CD1c-positive myeloid dendritic cell (primary cell): ENCODE results near the gene SOX9.
"Not testable (repeated sequence)": the region's sequence is repeated elsewhere in the genome, so short reads cannot be mapped to it uniquely, and the experiment has no call there.

ENCODE experiments used
- DNase-seq: peaks from one replicate; pipeline ENCODE4 v3.0.0-alpha.2; 2016; ENCODE audit errors: extremely low spot score

Gene SOX9

DNA sequence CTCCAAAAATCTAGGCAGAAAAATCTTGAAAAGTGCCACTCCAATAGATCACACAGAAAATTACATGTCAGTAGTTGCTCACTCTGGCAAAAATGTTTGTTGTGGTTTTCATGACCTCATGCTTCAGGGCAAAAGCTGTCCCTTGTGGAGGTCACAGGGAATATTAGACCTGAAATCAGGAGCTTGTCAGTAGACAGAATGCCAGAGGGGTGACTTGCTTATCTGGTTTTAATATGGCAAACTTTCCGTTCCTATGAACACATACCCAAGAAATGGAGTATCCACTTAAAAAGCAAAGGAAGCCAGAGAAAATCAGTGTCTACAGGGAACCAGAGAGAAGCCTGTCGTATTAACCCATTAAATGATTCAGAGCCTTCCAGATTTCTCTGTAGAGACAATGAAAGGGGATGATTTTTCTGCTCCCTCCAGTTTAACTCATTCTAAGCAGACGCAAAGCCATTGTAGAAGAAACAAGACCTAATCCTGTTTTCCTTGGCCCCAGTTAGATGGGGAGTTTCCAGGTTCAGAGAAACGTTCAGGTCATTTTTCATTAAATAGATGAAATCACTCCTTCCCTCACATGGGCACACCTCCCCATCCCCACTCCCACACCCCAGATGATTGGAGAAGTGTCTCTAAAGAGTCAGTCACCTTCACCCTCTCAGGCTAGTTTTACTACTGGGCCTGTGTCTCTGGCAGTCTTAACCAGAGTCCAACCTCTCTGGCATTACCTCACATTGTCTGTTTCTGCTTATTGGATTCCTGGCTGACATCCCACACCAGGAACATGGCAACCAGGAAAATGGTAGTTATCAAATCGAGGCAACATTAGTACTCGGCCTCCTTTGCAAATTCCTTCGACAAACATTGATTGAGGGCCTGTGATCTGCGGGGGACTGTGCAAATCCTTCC is 6.0 kb downstream of the SOX9 start:
- DNase-seq, result no peak

DNA sequence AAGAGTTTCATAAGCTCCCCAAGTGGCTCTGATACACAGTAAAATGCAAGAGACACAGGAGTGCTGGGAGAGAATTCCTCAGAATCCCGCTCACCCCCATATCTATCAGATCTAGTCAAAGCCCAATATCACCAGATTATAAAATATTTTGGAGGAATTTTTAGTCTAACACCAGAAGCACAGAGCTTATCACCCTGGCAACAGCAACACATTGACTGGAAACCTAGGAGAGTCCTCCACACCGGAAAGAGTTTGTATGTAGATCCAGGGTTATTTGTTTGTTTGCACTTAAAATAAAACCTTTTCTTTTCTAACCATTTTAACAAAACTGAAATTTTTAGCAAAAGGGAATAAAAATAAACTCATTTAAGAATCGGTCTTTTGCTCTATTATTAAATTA is 7.2 kb downstream of the SOX9 start:
- DNase-seq, result no peak

DNA sequence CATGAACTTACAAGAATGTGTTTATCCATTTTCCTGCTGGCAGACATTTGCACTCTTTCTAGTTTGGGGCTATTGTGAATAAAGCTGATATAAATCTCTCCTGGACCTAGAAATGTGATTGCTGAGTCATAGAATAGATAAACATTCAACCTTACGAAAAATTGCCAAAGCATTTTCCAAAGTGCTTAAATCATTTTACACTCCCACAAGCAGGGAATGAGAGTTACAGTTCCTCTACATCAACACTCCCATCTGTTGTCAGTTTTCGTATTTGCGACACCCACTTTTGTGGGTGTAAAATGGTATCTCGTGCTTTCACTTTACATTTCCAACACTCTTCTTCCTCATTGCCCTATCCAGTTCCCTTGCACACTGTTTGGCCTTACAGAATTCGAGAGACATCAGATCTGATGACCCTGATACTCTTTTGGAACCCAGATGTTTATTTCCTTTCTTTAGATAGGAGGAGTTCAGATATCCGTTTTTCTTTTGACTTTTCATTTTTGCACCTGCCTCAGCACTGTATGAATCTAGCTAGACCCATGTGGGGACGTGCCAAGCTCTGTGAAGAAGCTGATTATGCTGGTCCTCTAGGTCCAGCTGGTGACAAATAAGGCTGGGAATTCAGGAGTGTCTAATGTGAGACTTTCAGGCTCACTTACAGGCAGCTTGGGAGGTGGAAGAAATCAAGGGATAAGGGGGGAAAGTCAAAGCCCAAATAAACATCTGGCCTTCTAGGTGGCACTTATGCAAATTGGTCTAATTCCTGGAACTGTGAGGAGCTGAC is 14.0 kb downstream of the SOX9 start:
- no peak for DNase-seq

DNA sequence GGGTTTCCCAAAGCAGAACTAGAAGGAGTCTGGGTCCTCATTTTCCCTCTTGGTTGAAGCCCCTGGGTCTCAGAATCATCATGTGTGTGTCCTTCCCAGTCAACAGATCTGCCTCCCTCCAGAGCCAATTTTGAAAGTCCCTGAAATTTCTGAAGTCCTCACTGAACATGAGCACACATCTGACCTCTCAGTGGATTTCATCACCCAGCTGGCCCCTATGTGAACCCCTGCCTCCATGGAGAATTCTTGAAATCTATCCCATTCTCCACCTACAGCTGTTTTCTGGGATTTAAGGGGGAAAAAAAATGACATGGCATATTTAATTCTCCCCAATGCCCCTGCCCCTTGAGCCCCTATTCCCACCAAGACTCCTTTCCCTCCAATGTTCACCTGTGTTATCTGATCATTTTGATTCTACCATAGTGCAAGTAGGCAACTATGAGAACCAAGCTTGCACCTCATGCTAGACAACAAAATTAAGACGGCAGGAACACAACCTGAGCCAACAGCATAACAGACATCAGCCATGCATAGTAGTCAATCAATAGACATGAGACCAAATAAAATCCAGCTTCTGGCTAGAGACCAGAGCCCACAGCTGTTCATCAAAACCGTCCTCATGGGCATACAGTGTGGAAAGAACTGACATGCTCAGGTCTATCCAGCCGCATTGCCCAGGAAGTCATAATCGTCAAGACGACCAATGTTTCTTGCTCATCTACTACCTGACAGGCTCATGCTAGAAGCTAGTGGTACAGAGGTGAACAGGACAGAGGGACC is 14.9 kb downstream of the SOX9 start:
- no peak for DNase-seq

DNA sequence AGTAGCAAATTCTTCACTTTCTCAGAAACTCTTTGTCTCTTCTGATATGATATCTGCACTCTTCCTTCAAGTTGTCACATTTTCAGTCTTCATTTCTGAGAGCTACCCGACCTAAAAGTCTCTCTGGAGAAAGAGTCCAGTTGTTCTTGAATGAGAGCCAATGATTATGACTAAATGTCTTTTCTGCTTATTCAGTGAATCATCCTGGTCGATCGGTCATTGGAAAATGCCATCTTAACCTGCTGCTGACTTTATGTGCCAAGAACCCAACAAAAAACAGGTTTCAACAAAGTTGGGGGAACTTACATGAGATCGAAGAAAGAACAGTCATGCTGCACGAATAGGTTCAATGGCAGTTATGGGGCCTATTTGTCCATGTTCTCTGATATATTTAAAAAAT is 15.9 kb downstream of the SOX9 start:
- no peak for DNase-seq

DNA sequence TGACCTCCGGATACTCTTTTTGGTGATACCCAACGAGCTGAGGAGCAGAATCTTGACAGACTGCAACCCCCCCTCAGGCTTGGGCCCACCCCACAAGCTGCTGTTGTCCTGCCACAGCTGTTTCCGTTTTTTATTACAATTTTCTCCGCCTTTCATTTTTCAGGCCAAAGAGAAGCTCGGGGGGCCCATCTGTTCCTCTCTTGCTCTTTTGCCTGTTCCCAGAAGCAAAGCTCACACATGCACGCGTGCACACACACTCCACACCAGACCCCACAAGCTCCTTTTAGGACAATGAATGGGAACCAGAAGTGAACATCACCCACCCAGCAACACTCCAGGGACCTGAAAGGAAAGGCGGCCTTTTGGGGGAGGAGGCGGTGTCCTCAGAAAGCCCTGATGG is 16.3 kb downstream of the SOX9 start:
- DNase-seq, result no peak

DNA sequence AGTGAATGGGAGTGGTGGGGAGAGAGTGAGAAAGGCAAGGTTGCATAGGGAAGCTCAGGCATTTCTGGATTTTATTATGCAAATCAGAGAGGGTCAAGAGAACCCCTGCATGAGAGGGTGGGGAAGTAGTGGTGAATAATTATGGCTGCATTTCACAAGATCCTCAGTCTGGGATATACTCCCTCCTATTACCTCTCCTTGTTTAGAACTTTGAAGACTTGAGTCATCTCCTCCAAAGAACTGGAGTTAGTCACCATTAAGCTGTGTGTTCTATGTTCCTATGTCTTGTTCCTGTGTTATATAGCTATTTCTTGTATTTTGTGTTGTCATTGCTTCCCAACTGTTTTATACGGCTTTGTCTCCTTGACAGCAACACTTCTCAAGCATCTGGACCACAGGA is 18.4 kb downstream of the SOX9 start:
- no peak for DNase-seq

DNA sequence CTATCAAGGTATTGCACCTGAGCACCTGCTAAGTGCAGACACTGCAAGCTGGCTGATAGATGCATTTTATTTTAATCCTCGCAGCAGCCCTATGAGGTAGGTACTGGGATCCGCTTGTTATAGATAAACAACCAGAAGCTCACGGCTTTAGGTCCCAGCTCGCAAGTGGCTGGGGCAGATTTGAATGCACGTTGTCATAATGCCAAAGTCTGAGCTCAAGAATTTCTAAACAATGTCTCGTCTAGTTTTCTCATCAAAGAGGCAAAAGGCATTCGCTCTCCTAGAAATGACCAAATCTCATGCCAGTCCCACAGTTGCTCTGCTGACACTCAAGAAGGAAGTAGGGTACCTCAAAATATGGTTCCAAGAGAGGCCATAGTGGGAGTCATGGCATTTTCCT is 20.5 kb downstream of the SOX9 start:
- DNase-seq, result no peak

DNA sequence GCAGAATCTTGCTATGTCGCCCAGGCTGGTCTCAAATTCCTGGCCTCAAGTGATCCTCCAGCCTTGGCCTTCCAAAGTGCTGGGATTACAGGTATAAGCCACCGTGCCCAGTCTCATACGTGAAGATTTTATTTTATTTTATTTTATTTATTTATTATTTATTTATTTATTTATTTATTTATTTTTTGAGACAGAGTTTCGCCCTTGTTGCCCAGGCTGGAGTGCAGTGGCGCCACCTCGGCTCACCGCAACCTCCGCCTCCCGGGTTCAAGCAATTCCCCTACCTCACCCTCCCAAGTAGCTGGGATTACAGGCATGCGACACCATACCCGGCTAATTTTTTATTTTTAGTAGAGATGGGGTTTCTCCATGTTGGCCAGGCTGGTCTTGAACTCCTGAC is 21.3 kb downstream of the SOX9 start:
- not testable (repeated sequence) for DNase-seq

DNA sequence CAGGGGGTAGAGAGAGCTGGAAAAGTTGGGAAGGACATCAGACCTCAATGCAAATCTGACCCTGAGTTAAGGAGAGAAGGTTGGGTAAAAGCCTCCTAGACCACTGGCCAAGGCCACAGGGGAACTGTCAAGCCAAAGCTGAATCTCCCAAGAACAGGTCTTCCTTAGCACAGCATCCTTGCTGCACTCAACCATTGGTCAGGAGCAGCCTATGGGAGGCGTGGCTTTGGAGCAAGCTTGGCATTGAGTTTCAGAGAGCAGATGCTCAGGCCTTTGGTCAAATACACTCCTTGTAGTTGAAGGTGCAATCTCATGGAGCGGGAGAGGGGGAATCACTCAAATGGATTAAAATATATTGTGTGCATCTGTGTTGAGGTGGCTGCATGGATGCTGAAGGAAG is 21.8 kb downstream of the SOX9 start:
- DNase-seq, result no peak

DNA sequence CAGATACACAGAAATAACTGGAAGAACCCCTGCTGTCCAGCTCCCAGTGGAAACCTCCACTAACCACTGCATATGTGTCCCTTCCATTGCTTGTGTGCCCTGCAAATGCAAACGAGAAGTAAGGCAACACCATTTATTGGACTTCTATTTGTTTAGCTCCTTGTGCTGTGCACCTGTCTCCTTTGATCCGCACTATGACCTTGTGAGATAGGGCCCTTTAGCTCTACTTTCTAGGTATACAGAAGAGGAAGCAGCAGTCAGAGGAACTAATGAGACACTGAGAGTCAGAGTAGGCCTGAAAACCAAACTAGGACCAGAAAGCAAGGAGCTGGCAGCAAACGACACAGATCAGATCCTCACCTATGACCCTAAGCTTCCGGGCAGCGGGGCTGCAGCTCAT is 22.4 kb downstream of the SOX9 start:
- no peak for DNase-seq

DNA sequence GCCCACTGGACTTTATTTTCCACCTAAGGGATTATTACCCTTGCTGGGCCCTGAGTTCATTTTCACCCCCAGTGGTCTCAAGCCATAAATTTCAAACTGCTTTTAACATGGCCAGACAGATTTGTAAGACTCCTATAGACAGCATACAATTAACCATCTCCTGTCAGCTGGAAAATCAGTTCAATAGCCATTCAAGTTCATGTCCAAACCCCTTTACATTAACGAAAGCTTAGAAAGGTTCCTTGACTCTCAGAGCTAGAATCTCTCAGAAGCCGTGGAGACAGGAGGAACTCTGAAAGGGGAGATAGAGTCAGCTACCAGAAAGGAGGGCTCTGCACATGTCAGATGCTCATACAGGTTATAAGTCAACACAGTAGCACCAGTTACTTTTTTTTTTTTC is 23.3 kb downstream of the SOX9 start:
- no peak for DNase-seq

DNA sequence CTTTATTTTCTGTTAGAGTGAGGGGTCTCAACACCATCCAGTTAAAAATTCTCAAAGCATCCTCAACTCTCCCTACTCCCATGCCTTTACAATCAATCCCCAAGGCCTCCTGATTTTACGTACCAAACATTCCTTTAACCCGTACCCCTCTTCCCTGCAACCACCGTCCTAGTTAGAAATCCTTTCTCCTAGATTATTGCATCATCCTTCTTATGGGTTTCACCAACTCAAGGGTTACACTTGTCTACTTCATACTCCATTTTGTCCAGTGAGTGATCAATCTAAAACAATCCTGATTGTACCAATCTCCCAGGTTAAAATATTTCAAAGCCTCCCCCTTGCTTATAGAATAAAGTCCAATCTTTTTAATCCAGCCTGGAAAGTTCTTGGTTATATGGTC is 24.7 kb downstream of the SOX9 start:
- no peak for DNase-seq

DNA sequence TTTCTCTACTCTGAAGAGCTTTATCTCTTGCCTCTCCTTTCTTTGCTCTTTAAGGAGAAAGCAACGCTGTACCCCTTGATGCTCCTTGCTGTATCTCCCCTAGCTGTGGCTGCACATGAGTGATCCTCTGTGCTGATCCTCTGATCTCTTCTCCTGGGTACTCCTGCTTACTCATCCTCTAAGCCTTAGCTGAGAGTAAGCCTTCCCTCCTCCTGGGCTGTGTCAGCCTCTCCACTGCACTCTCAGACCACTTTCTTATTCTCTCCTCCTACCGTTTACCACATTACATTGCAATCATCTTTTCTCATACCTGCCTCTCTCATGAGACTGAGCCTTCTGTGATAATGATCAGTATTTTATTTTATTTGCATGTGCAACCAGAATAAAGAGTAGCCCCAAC is 25.1 kb downstream of the SOX9 start:
- DNase-seq, result no peak

DNA sequence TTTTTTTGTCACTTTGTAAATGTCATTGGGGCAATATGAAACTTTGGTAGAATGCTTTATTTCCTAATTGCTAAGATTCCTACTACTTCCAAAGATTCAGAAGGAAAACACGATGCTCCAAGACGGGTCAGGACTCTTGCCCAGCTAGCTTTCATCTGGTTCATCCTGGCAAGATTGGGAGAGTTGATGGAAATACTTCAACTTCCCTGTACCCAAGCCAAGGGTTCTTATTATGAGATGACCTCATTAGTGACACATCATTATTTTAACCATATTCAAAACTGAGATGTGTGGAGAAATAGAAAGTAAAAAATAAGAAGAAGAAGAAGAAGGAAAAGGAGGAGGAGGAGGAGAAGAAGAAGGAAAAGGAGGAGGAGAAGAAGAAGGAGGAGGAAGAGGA is 25.6 kb downstream of the SOX9 start:
- no peak for DNase-seq

DNA sequence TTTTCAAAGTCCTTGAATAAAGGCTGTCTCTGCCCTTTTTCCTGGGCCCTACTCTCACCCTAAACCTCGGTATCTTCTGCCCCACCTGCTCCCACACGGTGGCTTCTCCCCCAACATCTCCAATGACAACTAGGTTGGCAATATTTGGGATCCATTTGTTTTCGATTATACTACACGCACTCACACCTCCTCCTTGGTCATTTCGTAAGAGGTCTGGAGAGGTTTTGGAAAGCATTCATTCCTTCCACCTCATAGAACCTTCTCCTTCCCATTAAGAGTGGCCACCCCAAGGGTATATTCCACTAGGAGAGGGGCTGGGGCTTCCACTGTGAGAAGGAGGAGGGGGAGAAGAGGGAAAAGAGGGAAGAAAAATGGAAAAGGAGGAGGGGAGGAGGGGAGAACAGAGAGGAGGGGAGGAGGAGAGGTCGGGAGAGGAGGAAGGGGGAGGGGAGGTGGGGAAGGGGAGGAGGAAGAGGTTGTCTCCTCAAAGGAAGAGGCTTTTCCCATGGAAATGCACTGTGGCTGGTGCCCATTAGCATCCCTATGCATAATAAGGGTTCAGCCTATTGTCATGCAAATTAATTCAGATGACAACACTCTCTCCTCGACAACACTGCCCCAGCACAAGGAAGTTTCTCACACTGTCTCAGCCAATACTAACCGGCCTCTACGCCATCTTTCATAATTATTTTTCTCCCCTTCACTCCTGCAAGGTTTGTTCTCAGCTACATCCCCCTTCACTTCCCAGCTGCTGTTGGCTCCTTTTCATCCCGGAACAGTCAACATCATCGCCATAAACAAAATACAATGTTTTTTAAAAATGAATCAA is 30.0 kb downstream of the SOX9 start:
- no peak for DNase-seq

DNA sequence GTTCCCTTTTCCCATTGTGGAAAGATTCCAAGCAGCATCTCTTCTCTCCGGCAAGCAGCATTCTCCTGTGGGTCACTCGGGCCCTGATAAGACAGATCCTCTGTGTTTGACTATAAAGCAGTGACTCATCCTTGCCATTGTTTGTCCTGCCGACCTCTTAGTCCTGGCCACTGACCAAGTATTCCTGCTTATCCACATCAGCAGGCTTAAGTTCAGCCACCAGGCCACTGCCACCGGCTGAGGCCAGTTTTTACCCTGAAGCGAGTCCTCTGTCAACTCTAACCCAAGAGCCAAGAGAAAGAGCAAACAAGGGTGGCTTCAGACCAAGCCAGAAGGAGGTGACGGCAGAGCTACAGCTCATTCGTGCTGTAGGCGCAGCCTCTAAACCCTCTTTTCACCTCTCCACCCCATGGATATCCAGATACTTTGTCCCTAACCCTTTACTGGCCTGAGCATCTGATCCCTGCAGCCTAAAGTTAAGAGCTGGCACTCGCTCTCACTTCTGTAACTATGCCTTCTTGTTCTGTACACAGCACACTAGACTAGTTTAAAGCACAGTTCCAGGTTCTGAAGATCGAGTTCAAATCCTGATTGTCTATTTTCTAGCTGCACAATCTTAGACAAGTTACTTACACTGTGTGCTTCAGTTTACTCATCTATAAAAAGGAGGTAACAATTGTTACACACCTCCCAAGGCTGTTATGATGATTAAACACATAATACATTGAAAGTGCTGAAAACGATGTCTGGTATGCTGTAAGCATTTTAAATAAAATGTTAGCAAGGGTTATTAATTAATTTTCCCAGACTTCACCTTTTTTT is 31.0 kb downstream of the SOX9 start:
- no peak for DNase-seq

DNA sequence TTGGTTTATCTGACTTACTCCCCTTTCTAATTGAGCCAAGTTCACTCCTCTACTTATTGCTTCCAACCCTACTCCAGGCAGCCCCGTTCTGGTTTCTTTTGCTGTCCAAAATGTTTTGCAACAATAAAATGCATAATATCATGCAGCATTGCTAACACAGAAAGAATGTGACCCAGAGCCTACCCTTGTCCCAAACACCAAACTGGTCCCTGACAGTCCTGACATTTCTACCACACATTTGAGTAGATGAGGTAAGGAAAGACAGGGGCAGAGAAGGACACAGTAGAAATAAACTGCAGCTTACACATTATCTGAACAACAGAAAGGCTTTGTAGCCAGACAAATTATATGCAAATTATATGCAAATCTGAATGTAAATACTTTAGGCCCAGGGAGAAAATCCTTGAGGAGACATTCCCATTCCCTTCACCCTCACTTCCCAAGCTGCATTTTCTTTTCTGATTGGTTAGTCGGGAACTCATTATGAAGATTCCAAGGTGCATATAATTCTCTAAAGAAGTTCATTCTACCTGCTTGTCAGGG is 31.6 kb downstream of the SOX9 start:
- no peak for DNase-seq

DNA sequence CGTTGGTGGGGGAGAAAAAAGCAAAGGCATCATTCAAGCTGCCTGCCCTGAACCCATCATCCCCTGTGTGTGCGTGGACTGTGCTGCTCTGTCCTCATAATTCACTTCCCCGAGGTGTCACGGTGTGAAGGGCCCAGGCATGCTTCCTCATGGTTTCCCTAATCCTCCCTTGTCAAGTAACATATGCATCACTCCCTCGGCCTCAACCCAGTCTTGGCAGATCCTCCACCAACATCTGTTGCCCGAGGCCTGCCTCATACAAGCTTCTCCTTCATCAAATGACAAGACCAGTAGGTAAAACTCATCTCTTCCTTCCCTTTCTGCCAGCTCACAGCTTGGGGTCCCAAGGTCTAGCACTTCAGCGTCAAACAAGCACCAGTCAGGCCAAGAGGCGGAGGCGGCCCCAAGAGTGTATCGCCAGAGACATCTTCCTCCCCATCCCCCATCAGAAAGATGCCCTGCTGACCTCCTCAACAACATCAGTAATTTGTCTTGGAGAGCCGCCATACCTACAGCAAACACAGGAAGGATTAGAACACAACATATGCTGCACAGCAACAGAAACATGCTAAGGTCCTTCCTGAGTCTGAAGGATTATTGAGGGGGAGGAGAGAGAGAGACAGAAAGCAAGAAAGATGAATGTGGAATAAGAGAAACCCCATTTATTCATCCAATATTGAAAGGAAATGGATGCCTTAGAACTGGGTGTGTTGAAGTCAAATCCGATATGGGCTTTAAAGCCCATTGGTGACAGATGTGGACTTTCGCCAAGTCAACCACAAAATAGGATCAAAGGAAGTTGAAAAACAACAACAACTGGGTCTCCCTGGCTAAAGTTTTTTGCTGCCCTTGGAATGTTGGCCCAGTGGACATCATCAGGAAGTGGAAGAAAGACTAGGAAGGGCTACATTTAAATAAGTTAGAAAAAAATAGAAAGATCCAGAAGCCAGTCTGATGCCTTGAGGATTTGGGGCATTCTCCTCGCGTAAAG is 38.4 kb downstream of the SOX9 start:
- DNase-seq, result no peak
